H9 (cell line): ENCODE measurements around the gene CPA2. TPM values are rescaled to one million over a fixed set of nuclear protein-coding genes. Genes with fewer than 3 reads are reported as not detected.

Experiments used
- DNase-seq: peaks from one replicate; pipeline ENCODE4 v3.0.0-alpha.2; 2017
- H2AFZ ChIP-seq: one replicate; pipeline ENCODE4 v1.6.1; 2013; ENCODE audit warnings: mild to moderate bottlenecking, low read length, control low read depth, moderate library complexity
- H2AK5ac ChIP-seq: 2 replicates; pipeline ENCODE4 v1.6.1; 2013; ENCODE audit warnings: low read length, control low read depth, mixed read lengths; ENCODE audit not compliant: insufficient read length
- H2BK120ac ChIP-seq: one replicate; pipeline ENCODE4 v1.6.1; 2013; ENCODE audit warnings: low read depth, mild to moderate bottlenecking, low read length, control low read depth, inconsistent platforms; ENCODE audit not compliant: poor library complexity, severe bottlenecking
- H2BK12ac ChIP-seq: 2 replicates; pipeline ENCODE4 v1.6.1; 2013; ENCODE audit warnings: low read length, control low read depth, mixed read lengths, low read depth; ENCODE audit not compliant: insufficient read length
- H2BK15ac ChIP-seq: 2 replicates; pipeline ENCODE4 v1.6.1; 2013; ENCODE audit warnings: low read depth, low read length, control low read depth
- H2BK20ac ChIP-seq: one replicate; pipeline ENCODE4 v1.6.1; 2013; ENCODE audit warnings: low read depth, mild to moderate bottlenecking, low read length, control low read depth, inconsistent platforms; ENCODE audit not compliant: poor library complexity, severe bottlenecking
- H2BK5ac ChIP-seq: 2 replicates; pipeline ENCODE4 v1.6.1; 2013; ENCODE audit warnings: low read length, control low read depth, mixed read lengths; ENCODE audit not compliant: insufficient read length
- H3K14ac ChIP-seq: 2 replicates; pipeline ENCODE4 v1.6.1; 2013; ENCODE audit warnings: low read length, control low read depth; ENCODE audit not compliant: insufficient read depth
- H3K18ac ChIP-seq: 2 replicates; pipeline ENCODE4 v1.6.1; 2013; ENCODE audit warnings: low read depth, mild to moderate bottlenecking, mixed read lengths, low read length, control low read depth; ENCODE audit not compliant: insufficient read length
- H3K23ac ChIP-seq: 2 replicates; pipeline ENCODE4 v1.6.1; 2013; ENCODE audit warnings: low read length, control low read depth, mixed read lengths, low read depth; ENCODE audit not compliant: insufficient read length
- H3K23me2 ChIP-seq: 2 replicates; pipeline ENCODE4 v1.6.1; 2013; ENCODE audit warnings: low read depth, mild to moderate bottlenecking, mixed read lengths, low read length, control low read depth; ENCODE audit not compliant: insufficient read length, poor library complexity, severe bottlenecking
- H3K27ac ChIP-seq: 2 replicates; pipeline ENCODE4 v1.5.1; 2013; ENCODE audit warnings: low read length, control low read depth, mixed read lengths, low read depth; ENCODE audit not compliant: insufficient read length
- H3K27me3 ChIP-seq: 2 replicates; pipeline ENCODE4 v1.6.1; 2013; ENCODE audit warnings: low read length, control low read depth, inconsistent platforms; ENCODE audit not compliant: insufficient read depth
- H3K4ac ChIP-seq: 2 replicates; pipeline ENCODE4 v1.6.1; 2013; ENCODE audit warnings: low read depth, mild to moderate bottlenecking, control low read depth, inconsistent platforms, low read length, moderate library complexity
- H3K4me1 ChIP-seq: 2 replicates; pipeline ENCODE4 v1.6.1; 2013; ENCODE audit warnings: low read length, control low read depth, inconsistent platforms; ENCODE audit not compliant: insufficient read depth
- H3K4me2 ChIP-seq: 2 replicates; pipeline ENCODE4 v1.6.1; 2013; ENCODE audit warnings: low read length, control low read depth, mixed read lengths; ENCODE audit not compliant: insufficient read length, insufficient read depth
- H3K56ac ChIP-seq: 2 replicates; pipeline ENCODE4 v1.6.1; 2013; ENCODE audit warnings: low read depth, mild to moderate bottlenecking, mixed read lengths, low read length, control low read depth; ENCODE audit not compliant: insufficient read length
- H3K79me1 ChIP-seq: 2 replicates; pipeline ENCODE4 v1.6.1; 2013; ENCODE audit warnings: low read depth, mild to moderate bottlenecking, moderate library complexity, low read length, control low read depth, inconsistent platforms; ENCODE audit not compliant: insufficient read depth, poor library complexity, severe bottlenecking
- H3K79me2 ChIP-seq: 2 replicates; pipeline ENCODE4 v1.6.1; 2013; ENCODE audit warnings: low read length, control low read depth, inconsistent platforms; ENCODE audit not compliant: insufficient read depth
- H3K9ac ChIP-seq: 2 replicates; pipeline ENCODE4 v1.6.1; 2013; ENCODE audit warnings: low read length, control low read depth, mixed read lengths; ENCODE audit not compliant: insufficient read length; ENCODE audit errors: extremely low read depth
- H3K9me3 ChIP-seq: one replicate; pipeline ENCODE4 v1.6.1; 2013; ENCODE audit warnings: low read depth, low read length, inconsistent platforms; ENCODE audit not compliant: control insufficient read depth
- H3T11ph ChIP-seq: one replicate; pipeline ENCODE4 v1.6.1; 2013; ENCODE audit warnings: mild to moderate bottlenecking, low read length, control low read depth, inconsistent platforms
- H4K20me1 ChIP-seq: one replicate; pipeline ENCODE4 v1.6.1; 2013; ENCODE audit not compliant: control insufficient read depth, insufficient read length, insufficient read depth
- H4K5ac ChIP-seq: 2 replicates; pipeline ENCODE4 v1.6.1; 2013; ENCODE audit warnings: low read depth, mild to moderate bottlenecking, mixed read lengths, low read length, control low read depth; ENCODE audit not compliant: insufficient read length
- H4K8ac ChIP-seq: replicated peaks from 2 replicates; pipeline ENCODE4 v1.6.1; 2013; ENCODE audit warnings: low read length, control low read depth, mixed read lengths, low read depth; ENCODE audit not compliant: insufficient read length
- H4K91ac ChIP-seq: 2 replicates; pipeline ENCODE4 v1.6.1; 2013; ENCODE audit warnings: low read depth, mild to moderate bottlenecking, moderate library complexity, mixed read lengths, low read length, control low read depth; ENCODE audit not compliant: insufficient read length
- H3K27ac Mint-ChIP-seq, 3 experiments: 2 replicates in 2 of 3; 3 replicates in 1 of 3; pipeline ENCODE4 v1.8.0; 2020 to 2021; ENCODE audit warnings: mixed read lengths in 3 of 3, mild to moderate bottlenecking in 1 of 3, moderate library complexity in 1 of 3
- H3K27me3 Mint-ChIP-seq: 2 replicates; pipeline ENCODE4 v1.8.0; 2021; ENCODE audit warnings: low read depth, mild to moderate bottlenecking, moderate library complexity, mixed read lengths
- H3K36me3 Mint-ChIP-seq, 3 experiments: 2 replicates in 2 of 3; 3 replicates in 1 of 3; pipeline ENCODE4 v1.8.0; 2020 to 2021; ENCODE audit warnings: low read depth in 3 of 3, mixed read lengths in 3 of 3; ENCODE audit not compliant: insufficient read depth in 1 of 3
- H3K4me1 Mint-ChIP-seq, 2 experiments: 2 replicates each; pipeline ENCODE4 v1.8.0; 2020; ENCODE audit warnings: mixed read lengths in 2 of 2
- H3K4me3 Mint-ChIP-seq, 2 experiments: 2 replicates in 1 of 2; 3 replicates in 1 of 2; pipeline ENCODE4 v1.8.0; 2020 to 2021; ENCODE audit warnings: mild to moderate bottlenecking in 2 of 2, mixed read lengths in 2 of 2, moderate library complexity in 1 of 2
- H3K9me3 Mint-ChIP-seq, 2 experiments: 2 replicates in 1 of 2; 3 replicates in 1 of 2; pipeline ENCODE4 v1.8.0; 2020; ENCODE audit warnings: mild to moderate bottlenecking in 2 of 2, mixed read lengths in 2 of 2, moderate library complexity in 1 of 2
- WGBS: extraction: QIAGEN DNeasy Blood & Tissue Kit; methylation state at CpG from one replicate; pipeline ENCODE4 v1.1.7; 2013; ENCODE audit warnings: missing lambda C conversion rate, low lambda C conversion rate, mixed read lengths; ENCODE audit not compliant: insufficient read length; ENCODE audit errors: extremely low coverage; 5-methylcytosine and 5-hydroxymethylcytosine counted together
- total RNA-seq: library from RNA; stranded (reverse); gene quantifications from 2 replicates; pipeline ENCODE4 v1.2.1, GENCODE V29; 2021
- TF ChIP-seq, protein P1 (sequence below): fragments of 200-600 bp; sonication (generic); conservative IDR thresholded peaks from 3 replicates; pipeline ENCODE4 v1.8.0; 2021; ENCODE audit warnings: antibody characterized with exemption, mild to moderate bottlenecking

The CPA2 gene
- total RNA-seq, 1 experiment from 2014 or later: not detected

DNA sequence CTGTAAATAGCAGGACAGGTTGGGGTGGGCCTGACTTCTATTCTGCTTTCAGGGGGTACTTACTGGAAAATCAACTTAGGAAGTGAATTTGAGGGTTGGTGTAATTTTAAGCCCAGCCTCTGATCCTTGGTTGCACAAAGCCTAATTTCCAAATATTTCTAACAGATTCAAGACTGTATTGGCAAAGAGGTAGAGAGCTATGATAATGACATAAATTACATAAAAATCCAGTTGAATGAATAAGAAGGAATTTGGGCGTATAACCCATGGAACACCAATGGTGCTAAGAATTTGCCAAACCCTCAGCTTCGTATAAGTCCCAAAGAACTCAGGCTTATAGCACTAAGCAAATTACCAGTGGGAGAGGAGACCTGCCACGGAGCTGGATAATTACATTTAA lies 38.2 kb downstream of the CPA2 start:
- H3K14ac ChIP-seq: no peak overlapping the region
- H3K23me2 ChIP-seq: no peaks in the 10 kb centered on the region
- no peak overlapping the region for H3K4ac ChIP-seq
- DNase-seq: no peak
- H4K20me1 ChIP-seq: no peaks in the 10 kb centered on the region
- no peak overlapping the region for H2BK20ac ChIP-seq
- Mint-ChIP-seq H3K4me1 (no peaks in the 10 kb centered on the region), H3K9me3 (no peaks in the 10 kb centered on the region), H3K36me3 (no peaks in the 10 kb centered on the region), H3K27ac (no peak overlapping the region), H3K4me3 (no peak overlapping the region), H3K27me3 (no peaks in the 10 kb centered on the region; the same call in 1 of the 2 replicates)
- no peak overlapping the region for H3K56ac ChIP-seq
- H3T11ph ChIP-seq: no peak overlapping the region
- H3K4me1 ChIP-seq: no peaks in the 10 kb centered on the region
- no peak overlapping the region for H3K23ac ChIP-seq
- H3K27ac ChIP-seq: no peak overlapping the region
- H4K8ac ChIP-seq: no peak overlapping the region
- H3K9ac ChIP-seq: no peak overlapping the region
- no peaks in the 10 kb centered on the region for H3K9me3 ChIP-seq
- H3K27me3 ChIP-seq: no peaks in the 10 kb centered on the region
- no CpG with 5 or more reads among the region's 3 CpGs for WGBS
- H2AK5ac ChIP-seq: no peak overlapping the region
- TF ChIP-seq, protein P1, sequence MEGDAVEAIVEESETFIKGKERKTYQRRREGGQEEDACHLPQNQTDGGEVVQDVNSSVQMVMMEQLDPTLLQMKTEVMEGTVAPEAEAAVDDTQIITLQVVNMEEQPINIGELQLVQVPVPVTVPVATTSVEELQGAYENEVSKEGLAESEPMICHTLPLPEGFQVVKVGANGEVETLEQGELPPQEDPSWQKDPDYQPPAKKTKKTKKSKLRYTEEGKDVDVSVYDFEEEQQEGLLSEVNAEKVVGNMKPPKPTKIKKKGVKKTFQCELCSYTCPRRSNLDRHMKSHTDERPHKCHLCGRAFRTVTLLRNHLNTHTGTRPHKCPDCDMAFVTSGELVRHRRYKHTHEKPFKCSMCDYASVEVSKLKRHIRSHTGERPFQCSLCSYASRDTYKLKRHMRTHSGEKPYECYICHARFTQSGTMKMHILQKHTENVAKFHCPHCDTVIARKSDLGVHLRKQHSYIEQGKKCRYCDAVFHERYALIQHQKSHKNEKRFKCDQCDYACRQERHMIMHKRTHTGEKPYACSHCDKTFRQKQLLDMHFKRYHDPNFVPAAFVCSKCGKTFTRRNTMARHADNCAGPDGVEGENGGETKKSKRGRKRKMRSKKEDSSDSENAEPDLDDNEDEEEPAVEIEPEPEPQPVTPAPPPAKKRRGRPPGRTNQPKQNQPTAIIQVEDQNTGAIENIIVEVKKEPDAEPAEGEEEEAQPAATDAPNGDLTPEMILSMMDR: no peak
- no peak overlapping the region for H3K18ac ChIP-seq
- no peak overlapping the region for H2AFZ ChIP-seq
- no peak overlapping the region for H2BK5ac ChIP-seq
- no peak overlapping the region for H4K5ac ChIP-seq
- no peak overlapping the region for H2BK15ac ChIP-seq
- H2BK12ac ChIP-seq: no peak overlapping the region
- H4K91ac ChIP-seq: no peak overlapping the region
- no peaks in the 10 kb centered on the region for H3K79me2 ChIP-seq
- H3K79me1 ChIP-seq: no peaks in the 10 kb centered on the region
- no peak overlapping the region for H2BK120ac ChIP-seq
- no peak overlapping the region for H3K4me2 ChIP-seq
